IMR-90 (cell line): ENCODE measurements around the gene MSH6. TPM values are rescaled to one million over a fixed set of nuclear protein-coding genes. Genes with fewer than 3 reads are reported as not detected.

Experiments
- ATAC-seq: fragments of 200-7000 bp; cut with Tn5 transposase; 2 replicates; pipeline ENCODE4 v1.9.1; 2020; ENCODE audit warnings: low read depth, mild to moderate bottlenecking, moderate library complexity
- BruUV-seq: library from RNA; stranded (reverse); fragments of 400-500 nt; replicated peaks from 2 replicates; lab custom pipeline; 2021; lab: Mats Ljungman, UMichigan
- CTCF ChIA-PET: fragments of 300-600 bp; formaldehyde crosslinking; extraction: SDS; loops from one replicate; lab custom pipeline; 2021; ENCODE audit warnings: antibody characterized with exemption; lab: Yijun Ruan, JAX
- POLR2A ChIA-PET: fragments of 300-600 bp; sonication (Branson Sonifier 250); formaldehyde crosslinking; loops from one replicate; lab custom pipeline; 2022; ENCODE audit warnings: antibody characterized with exemption; ENCODE audit not compliant: unreplicated experiment; lab: Charles Lee
- DNase-seq: peaks from one replicate; pipeline ENCODE4 v3.0.0; 2013
- H2AFZ ChIP-seq: replicated peaks from 2 replicates; pipeline ENCODE3; 2013; ENCODE audit warnings: low read length, mild to moderate bottlenecking; ENCODE audit not compliant: poor library complexity
- H2AK5ac ChIP-seq: 2 replicates; pipeline ENCODE4 v1.6.1; 2013; ENCODE audit warnings: low read depth, low read length, inconsistent platforms
- H2AK9ac ChIP-seq: replicated peaks from 2 replicates; pipeline ENCODE3; 2013; ENCODE audit warnings: mild to moderate bottlenecking, low read depth, low read length, moderate library complexity; ENCODE audit not compliant: poor library complexity
- H2BK120ac ChIP-seq: 2 replicates; pipeline ENCODE4 v1.6.1; 2013; ENCODE audit warnings: low read depth, low read length, inconsistent platforms
- H2BK15ac ChIP-seq: 3 replicates; pipeline ENCODE4 v1.6.1; 2013; ENCODE audit warnings: low read depth, low read length, inconsistent platforms
- H2BK20ac ChIP-seq: 2 replicates; pipeline ENCODE4 v1.6.1; 2013; ENCODE audit warnings: low read depth, mild to moderate bottlenecking, inconsistent platforms, low read length, moderate library complexity
- H2BK5ac ChIP-seq: 2 replicates; pipeline ENCODE4 v1.6.1; 2013; ENCODE audit warnings: mild to moderate bottlenecking, low read depth, low read length, inconsistent platforms; ENCODE audit not compliant: poor library complexity, severe bottlenecking
- H3K14ac ChIP-seq: replicated peaks from 2 replicates; pipeline ENCODE4 v1.6.1; 2013; ENCODE audit warnings: low read depth, low read length, inconsistent platforms
- H3K18ac ChIP-seq: 2 replicates; pipeline ENCODE4 v1.6.1; 2013; ENCODE audit warnings: low read depth, low read length, control low read depth
- H3K23ac ChIP-seq: 2 replicates; pipeline ENCODE4 v1.6.1; 2013; ENCODE audit warnings: low read depth, low read length, inconsistent platforms
- H3K27ac ChIP-seq: 2 replicates; pipeline ENCODE4 v1.5.1; 2013; ENCODE audit warnings: mild to moderate bottlenecking, control low read depth, low read length; ENCODE audit not compliant: insufficient read depth
- H3K27me3 ChIP-seq: 2 replicates; pipeline ENCODE4 v1.6.1; 2013; ENCODE audit warnings: low read length; ENCODE audit not compliant: control insufficient read depth, insufficient read depth
- H3K36me3 ChIP-seq: 2 replicates; pipeline ENCODE4 v1.6.1; 2013; ENCODE audit warnings: low read length, mixed read lengths; ENCODE audit not compliant: control insufficient read depth, insufficient read depth
- H3K4ac ChIP-seq: 2 replicates; pipeline ENCODE4 v1.6.1; 2013; ENCODE audit warnings: low read depth, low read length, inconsistent platforms
- H3K4me1 ChIP-seq: 2 replicates; pipeline ENCODE4 v1.6.1; 2013; ENCODE audit warnings: low read length, mixed read lengths; ENCODE audit not compliant: control insufficient read depth, insufficient read depth
- H3K4me2 ChIP-seq: 2 replicates; pipeline ENCODE4 v1.6.1; 2013; ENCODE audit warnings: low read depth, mild to moderate bottlenecking, control low read depth, low read length, moderate library complexity
- H3K4me3 ChIP-seq: 2 replicates; pipeline ENCODE4 v1.5.1; 2013; ENCODE audit warnings: low read depth, mild to moderate bottlenecking, control low read depth, low read length, moderate library complexity; ENCODE audit not compliant: insufficient read depth
- H3K56ac ChIP-seq: 2 replicates; pipeline ENCODE4 v1.6.1; 2013; ENCODE audit warnings: low read length, inconsistent platforms; ENCODE audit not compliant: insufficient read depth; ENCODE audit errors: extremely low read depth
- H3K79me1 ChIP-seq, 2 experiments: 2 replicates each; pipeline ENCODE4 v1.6.1; 2013; ENCODE audit warnings: low read length in 2 of 2, inconsistent platforms in 1 of 2, low read depth in 1 of 2
- H3K9ac ChIP-seq: 2 replicates; pipeline ENCODE4 v1.6.1; 2013; ENCODE audit warnings: low read depth, low read length, control low read depth
- H3K9me1 ChIP-seq: 2 replicates; pipeline ENCODE4 v1.6.1; 2013; ENCODE audit warnings: low read length, inconsistent platforms; ENCODE audit not compliant: insufficient read depth
- H3K9me3 ChIP-seq: 2 replicates; pipeline ENCODE4 v1.6.1; 2013; ENCODE audit warnings: low read length; ENCODE audit not compliant: control insufficient read depth, insufficient read depth
- H4K20me1 ChIP-seq: 2 replicates; pipeline ENCODE4 v1.6.1; 2013; ENCODE audit warnings: low read length, inconsistent platforms; ENCODE audit not compliant: insufficient read depth
- H4K5ac ChIP-seq: 2 replicates; pipeline ENCODE4 v1.6.1; 2013; ENCODE audit warnings: mild to moderate bottlenecking, low read depth, low read length, control low read depth
- H4K8ac ChIP-seq, 2 experiments: 2 replicates each; pipeline ENCODE4 v1.6.1; 2013; ENCODE audit warnings: low read depth in 2 of 2, low read length in 2 of 2, control low read depth in 1 of 2, inconsistent platforms in 1 of 2
- H4K91ac ChIP-seq: 2 replicates; pipeline ENCODE4 v1.6.1; 2013; ENCODE audit warnings: low read depth, low read length, inconsistent platforms; ENCODE audit not compliant: insufficient read depth
- BHLHE40 ChIP-seq: fragments of 150-350 bp; IDR thresholded peaks from 2 replicates; pipeline ENCODE4 v1.6.1; 2016; ENCODE audit warnings: mild to moderate bottlenecking, low read depth, low read length
- CHD1 ChIP-seq: IDR thresholded peaks from 2 replicates; pipeline ENCODE4 v1.6.1; 2012; ENCODE audit warnings: low read depth, low read length, improper control_type of control experiment
- MAFK ChIP-seq: IDR thresholded peaks from 2 replicates; pipeline ENCODE4 v1.6.1; 2012; ENCODE audit warnings: low read depth, low read length, improper control_type of control experiment
- POLR2A ChIP-seq: IDR thresholded peaks from 2 replicates; pipeline ENCODE4 v1.6.1; 2012; ENCODE audit warnings: mild to moderate bottlenecking, low read depth, low read length
- RCOR1 ChIP-seq: IDR thresholded peaks from 2 replicates; pipeline ENCODE4 v1.6.1; 2012; ENCODE audit warnings: mild to moderate bottlenecking, low read length, improper control_type of control experiment; ENCODE audit not compliant: insufficient replicate concordance
- SMC3 ChIP-seq: fragments of 150-350 bp; IDR thresholded peaks from 2 replicates; pipeline ENCODE4 v1.6.1; 2016; ENCODE audit warnings: low read depth, mild to moderate bottlenecking, antibody characterized with exemption, low read length, moderate library complexity
- dilution Hi-C: fragments of 300-500 bp; cut with HindIII; formaldehyde crosslinking; loops from one replicate; pipeline ENCODE4 v1.14.3; 2018; ENCODE audit warnings: low sequenced_read_pairs; ENCODE audit not compliant: unreplicated experiment
- in situ Hi-C: fragments of 300-500 bp; cut with MboI; formaldehyde crosslinking; loops from 3 replicates; pipeline ENCODE4 v1.14.3; 2019; ENCODE audit warnings: low sequenced_read_pairs, inconsistent platforms, mixed read lengths
- intact Hi-C: fragments of 100-400 bp; cut with micrococcal nuclease; formaldehyde crosslinking; loops from 2 replicates; pipeline ENCODE4 v1.10.0; 2022
- polyA plus RNA-seq, 3 experiments: library from polyadenylated mRNA; depleted of rRNA; stranded (reverse); fragments of >200 nt; gene quantifications; 2 replicates each; pipeline ENCODE4 v1.2.3, GENCODE V29; 2012; ENCODE audit warnings: low replicate concordance in 1 of 3
- total RNA-seq: library from RNA; depleted of rRNA; stranded (reverse); fragments of >200 nt; gene quantifications from 2 replicates; pipeline ENCODE4 v1.2.3, GENCODE V29; 2012
- TF ChIP-seq, protein P1 (sequence below): fragments of 150-350 bp; IDR thresholded peaks from 2 replicates; pipeline ENCODE4 v1.6.1; 2016; ENCODE audit warnings: low read depth, mild to moderate bottlenecking, low read length, moderate library complexity, borderline replicate concordance

Gene MSH6
- total and polyA plus RNA-seq, 2 of the 4 experiments (the other 2 are of a cell fraction): 17.1 to 48.9 TPM

DNA sequence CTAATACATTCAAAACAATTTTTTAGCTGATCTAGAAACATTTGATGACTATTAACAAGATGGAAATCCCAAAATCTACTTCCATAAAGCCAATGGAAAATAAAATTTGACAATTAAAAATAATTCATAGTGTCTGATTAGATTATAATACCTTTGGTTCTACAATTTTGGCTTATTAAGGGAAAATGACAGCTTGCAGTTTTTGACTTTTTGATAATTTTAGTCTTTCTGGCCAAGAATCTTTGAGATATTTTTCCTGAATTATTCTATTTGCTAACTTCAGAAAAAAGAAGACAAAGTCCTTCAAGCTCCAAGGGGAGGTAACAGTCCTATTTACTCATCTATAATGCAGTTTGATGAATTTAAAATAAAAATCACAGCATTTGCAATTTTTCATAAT is 39.6 kb downstream of the MSH6 start:
- H3K14ac ChIP-seq: no peak overlapping the region
- in situ Hi-C loops (no loop called here), intact Hi-C loops (no loop called here), dilution Hi-C loops (no loop called here)
- ChIA-PET POLR2A (interaction anchor here (0.6 kb wide), 1 partner anchor 155 kb away, joined by 12 read pairs; no protein-coding TSS in a partner anchor), CTCF (interaction anchor here (0.7 kb wide), 2 partner anchors 17 to 284 kb away, joined by 3 to 6 read pairs; no protein-coding TSS in a partner anchor)
- no peak overlapping the region for H3K27ac ChIP-seq
- no peak overlapping the region for H2BK20ac ChIP-seq
- H2AFZ ChIP-seq: no peak overlapping the region
- no TSS peak for BruUV-seq
- H4K8ac ChIP-seq: no peak overlapping the region
- H3K9me1 ChIP-seq: no peaks in the 10 kb centered on the region
- H2BK120ac ChIP-seq: no peak overlapping the region
- no peaks in the 10 kb centered on the region for H4K20me1 ChIP-seq
- H2AK5ac ChIP-seq: no peak overlapping the region
- H3K36me3 ChIP-seq: peaks cover 27% of the 10 kb centered on the region
- H3K4me3 ChIP-seq: no peak overlapping the region
- no peaks in the 10 kb centered on the region for H3K4me1 ChIP-seq
- peaks cover 7% of the 10 kb centered on the region in 2 experiments; a peak in 3 of 4 replicates for H3K79me1 ChIP-seq
- H2BK5ac ChIP-seq: no peak overlapping the region
- H2AK9ac ChIP-seq: no peak overlapping the region
- ATAC-seq: no peak
- no peak for DNase-seq
- no peak overlapping the region for H3K23ac ChIP-seq
- H4K5ac ChIP-seq: no peak overlapping the region
- H3K18ac ChIP-seq: no peak overlapping the region
- TF ChIP-seq RCOR1 (no peak), CHD1 (no peak), SMC3 (no peak), BHLHE40 (no peak), POLR2A (no peak), MAFK (peak; percentile 67)
- TF ChIP-seq, protein P1, sequence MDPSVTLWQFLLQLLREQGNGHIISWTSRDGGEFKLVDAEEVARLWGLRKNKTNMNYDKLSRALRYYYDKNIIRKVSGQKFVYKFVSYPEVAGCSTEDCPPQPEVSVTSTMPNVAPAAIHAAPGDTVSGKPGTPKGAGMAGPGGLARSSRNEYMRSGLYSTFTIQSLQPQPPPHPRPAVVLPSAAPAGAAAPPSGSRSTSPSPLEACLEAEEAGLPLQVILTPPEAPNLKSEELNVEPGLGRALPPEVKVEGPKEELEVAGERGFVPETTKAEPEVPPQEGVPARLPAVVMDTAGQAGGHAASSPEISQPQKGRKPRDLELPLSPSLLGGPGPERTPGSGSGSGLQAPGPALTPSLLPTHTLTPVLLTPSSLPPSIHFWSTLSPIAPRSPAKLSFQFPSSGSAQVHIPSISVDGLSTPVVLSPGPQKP: no peak
- H3K9me3 ChIP-seq: no peaks in the 10 kb centered on the region
- H2BK15ac ChIP-seq: no peak overlapping the region
- no peak overlapping the region for H3K4me2 ChIP-seq
- no peaks in the 10 kb centered on the region for H3K27me3 ChIP-seq
- no peak overlapping the region for H3K9ac ChIP-seq
- H4K91ac ChIP-seq: no peak overlapping the region
- no peak overlapping the region for H3K56ac ChIP-seq
- H3K4ac ChIP-seq: no peak overlapping the region
